ENCODE results near the gene ATP2B1.

DNA sequence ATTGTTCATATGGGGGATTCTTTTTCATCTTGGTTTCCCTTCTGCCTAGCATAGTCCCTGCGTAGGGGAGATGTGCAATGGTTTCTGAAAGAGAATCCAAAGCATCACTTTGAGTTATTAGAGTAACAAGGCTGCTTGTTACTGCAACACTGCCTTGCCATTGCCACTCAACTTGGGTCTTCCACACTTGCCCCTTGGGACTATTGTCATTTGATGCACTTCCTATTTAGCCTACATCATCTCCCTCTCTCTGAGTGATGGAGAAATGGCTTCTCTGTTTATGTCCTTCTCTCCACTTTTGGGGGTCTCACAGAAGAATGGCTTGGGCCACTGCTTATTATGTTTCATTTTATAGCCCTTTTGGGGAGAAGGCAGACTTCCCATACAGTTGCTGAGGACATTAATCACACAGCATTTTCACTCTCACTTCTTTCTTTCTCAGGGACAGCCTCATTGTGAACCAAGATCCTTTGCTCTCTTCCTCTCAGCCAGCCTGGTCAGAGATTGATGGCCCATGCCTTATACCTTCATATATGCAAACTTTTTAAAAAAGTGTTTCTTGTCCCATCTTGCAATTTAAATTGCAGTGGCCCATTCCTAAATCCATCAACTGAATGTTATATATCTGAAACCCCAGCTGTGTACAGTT is 131.9 kb downstream of the ATP2B1 start:
- TF ChIP-seq, protein P1, sequence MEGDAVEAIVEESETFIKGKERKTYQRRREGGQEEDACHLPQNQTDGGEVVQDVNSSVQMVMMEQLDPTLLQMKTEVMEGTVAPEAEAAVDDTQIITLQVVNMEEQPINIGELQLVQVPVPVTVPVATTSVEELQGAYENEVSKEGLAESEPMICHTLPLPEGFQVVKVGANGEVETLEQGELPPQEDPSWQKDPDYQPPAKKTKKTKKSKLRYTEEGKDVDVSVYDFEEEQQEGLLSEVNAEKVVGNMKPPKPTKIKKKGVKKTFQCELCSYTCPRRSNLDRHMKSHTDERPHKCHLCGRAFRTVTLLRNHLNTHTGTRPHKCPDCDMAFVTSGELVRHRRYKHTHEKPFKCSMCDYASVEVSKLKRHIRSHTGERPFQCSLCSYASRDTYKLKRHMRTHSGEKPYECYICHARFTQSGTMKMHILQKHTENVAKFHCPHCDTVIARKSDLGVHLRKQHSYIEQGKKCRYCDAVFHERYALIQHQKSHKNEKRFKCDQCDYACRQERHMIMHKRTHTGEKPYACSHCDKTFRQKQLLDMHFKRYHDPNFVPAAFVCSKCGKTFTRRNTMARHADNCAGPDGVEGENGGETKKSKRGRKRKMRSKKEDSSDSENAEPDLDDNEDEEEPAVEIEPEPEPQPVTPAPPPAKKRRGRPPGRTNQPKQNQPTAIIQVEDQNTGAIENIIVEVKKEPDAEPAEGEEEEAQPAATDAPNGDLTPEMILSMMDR (IDR thresholded peaks at IDR 0.05; ENCODE audit: extremely low read depth in 1 of 2, insufficient read depth in 1 of 2, low read depth in 1 of 2, low read length in 2 of 2) = no peak
- no peak for TF ChIP-seq POLR2AphosphoS5 (IDR thresholded peaks at IDR 0.05; ENCODE audit: insufficient read depth, low read depth, low read length)

Measured in endothelial cell of umbilical vein (primary cell).